Type B pancreatic cell (in vitro differentiated cells): ENCODE measurements around the gene FBXO36. TPM values are rescaled to one million over a fixed set of nuclear protein-coding genes. Genes with fewer than 3 reads are reported as not detected.
"Not testable (repeated sequence)": the region's sequence is repeated elsewhere in the genome, so short reads cannot be mapped to it uniquely, and the experiment has no call there.

ENCODE experiments used
- DNase-seq: peaks from one replicate; pipeline ENCODE4 v3.0.0; 2021; ENCODE audit warnings: mixed read lengths; ENCODE audit not compliant: unreplicated experiment; ENCODE audit errors: extremely low spot score
- H3K27ac Mint-ChIP-seq: 2 replicates; pipeline ENCODE4 v1.8.0; 2021; ENCODE audit warnings: mild to moderate bottlenecking, mixed read lengths
- H3K27me3 Mint-ChIP-seq: 2 replicates; pipeline ENCODE4 v1.8.0; 2021; ENCODE audit warnings: mixed read lengths
- H3K36me3 Mint-ChIP-seq: 2 replicates; pipeline ENCODE4 v1.8.0; 2021; ENCODE audit warnings: mixed read lengths
- H3K4me1 Mint-ChIP-seq: one replicate; pipeline ENCODE4 v1.8.0; 2021; ENCODE audit warnings: mixed read lengths; ENCODE audit not compliant: unreplicated experiment
- H3K4me3 Mint-ChIP-seq: 2 replicates; pipeline ENCODE4 v1.8.0; 2021; ENCODE audit warnings: mild to moderate bottlenecking, mixed read lengths
- H3K9me3 Mint-ChIP-seq: 2 replicates; pipeline ENCODE4 v1.8.0; 2021; ENCODE audit warnings: mixed read lengths
- total RNA-seq: library from RNA; stranded (reverse); gene quantifications from 2 replicates; pipeline ENCODE4 v1.2.1, GENCODE V29; 2021; ENCODE audit warnings: low replicate concordance
- TF ChIP-seq, protein P1 (sequence below): fragments of 200-600 bp; sonication (generic); conservative IDR thresholded peaks from 2 replicates; pipeline ENCODE4 v1.5.0; 2021; ENCODE audit warnings: antibody characterized with exemption, mild to moderate bottlenecking

FBXO36 gene
- total RNA-seq, 1 donor from 2014 or later, result 3.2 TPM

GRCh38 chr2:229889023-229889422 is 33.3 kb upstream of the FBXO36 start:
- H3K36me3 Mint-ChIP-seq, result no peaks in the 10 kb centered on the region
- no peaks in the 10 kb centered on the region for H3K27me3 Mint-ChIP-seq
- DNase-seq, result no peak
- no peak overlapping the region for H3K27ac Mint-ChIP-seq
- H3K9me3 Mint-ChIP-seq, result no peaks in the 10 kb centered on the region
- no peak overlapping the region for H3K4me3 Mint-ChIP-seq
- TF ChIP-seq, protein P1, sequence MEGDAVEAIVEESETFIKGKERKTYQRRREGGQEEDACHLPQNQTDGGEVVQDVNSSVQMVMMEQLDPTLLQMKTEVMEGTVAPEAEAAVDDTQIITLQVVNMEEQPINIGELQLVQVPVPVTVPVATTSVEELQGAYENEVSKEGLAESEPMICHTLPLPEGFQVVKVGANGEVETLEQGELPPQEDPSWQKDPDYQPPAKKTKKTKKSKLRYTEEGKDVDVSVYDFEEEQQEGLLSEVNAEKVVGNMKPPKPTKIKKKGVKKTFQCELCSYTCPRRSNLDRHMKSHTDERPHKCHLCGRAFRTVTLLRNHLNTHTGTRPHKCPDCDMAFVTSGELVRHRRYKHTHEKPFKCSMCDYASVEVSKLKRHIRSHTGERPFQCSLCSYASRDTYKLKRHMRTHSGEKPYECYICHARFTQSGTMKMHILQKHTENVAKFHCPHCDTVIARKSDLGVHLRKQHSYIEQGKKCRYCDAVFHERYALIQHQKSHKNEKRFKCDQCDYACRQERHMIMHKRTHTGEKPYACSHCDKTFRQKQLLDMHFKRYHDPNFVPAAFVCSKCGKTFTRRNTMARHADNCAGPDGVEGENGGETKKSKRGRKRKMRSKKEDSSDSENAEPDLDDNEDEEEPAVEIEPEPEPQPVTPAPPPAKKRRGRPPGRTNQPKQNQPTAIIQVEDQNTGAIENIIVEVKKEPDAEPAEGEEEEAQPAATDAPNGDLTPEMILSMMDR, result no peak
- no peaks in the 10 kb centered on the region for H3K4me1 Mint-ChIP-seq

GRCh38 chr2:229896857-229897256 is 25.4 kb upstream of the FBXO36 start:
- no peaks in the 10 kb centered on the region for H3K27me3 Mint-ChIP-seq
- TF ChIP-seq, protein P1, result no peak
- peaks cover 15% of the 10 kb centered on the region for H3K4me1 Mint-ChIP-seq
- H3K9me3 Mint-ChIP-seq, result no peaks in the 10 kb centered on the region
- no peak overlapping the region for H3K4me3 Mint-ChIP-seq
- no peak for DNase-seq
- peaks cover 18% of the 10 kb centered on the region for H3K36me3 Mint-ChIP-seq
- H3K27ac Mint-ChIP-seq, result no peak overlapping the region

DNA sequence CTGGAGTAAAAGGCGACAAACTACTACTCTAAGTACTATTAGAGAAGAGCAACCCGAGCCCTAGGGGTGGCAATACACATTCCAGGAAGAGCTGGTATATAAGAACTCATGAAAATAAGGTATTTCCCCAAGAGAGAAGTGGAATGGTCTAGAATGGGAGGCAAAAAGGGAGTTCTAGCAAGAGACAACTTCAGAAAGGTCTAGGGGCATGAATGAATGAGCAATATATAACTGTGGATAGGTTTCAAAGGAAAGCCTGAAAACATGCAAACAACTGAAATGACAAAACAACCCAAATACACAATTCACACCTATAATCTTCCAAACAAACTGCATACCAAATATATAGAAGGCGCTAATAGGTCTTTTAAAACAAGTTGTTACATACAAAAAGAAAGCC is 22.7 kb upstream of the FBXO36 start:
- Mint-ChIP-seq H3K9me3 (no peaks in the 10 kb centered on the region), H3K27me3 (no peaks in the 10 kb centered on the region), H3K27ac (no peak overlapping the region), H3K36me3 (peaks cover 24% of the 10 kb centered on the region), H3K4me1 (peaks cover 20% of the 10 kb centered on the region), H3K4me3 (no peak overlapping the region)
- TF ChIP-seq, protein P1, result no peak
- no peak for DNase-seq

DNA sequence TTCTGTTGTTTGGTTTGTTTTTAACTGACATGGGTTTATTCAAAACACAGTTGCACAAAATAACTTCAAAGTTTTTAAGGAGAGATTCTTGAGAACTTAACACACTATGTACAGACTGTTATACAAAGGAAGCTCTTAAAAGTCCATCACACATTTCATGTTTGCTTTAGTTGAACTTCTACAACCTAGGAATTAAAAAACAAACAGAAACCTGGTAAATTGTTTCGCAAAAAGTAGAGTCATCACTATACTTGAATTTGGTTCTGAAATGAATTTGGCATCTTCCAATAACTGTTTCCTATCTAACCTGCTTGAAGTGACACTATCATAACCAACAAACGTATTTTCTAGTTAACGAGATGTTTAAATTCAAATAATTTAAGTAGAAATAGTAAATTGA is 22.3 kb upstream of the FBXO36 start:
- Mint-ChIP-seq H3K36me3 (peaks cover 24% of the 10 kb centered on the region), H3K27me3 (no peaks in the 10 kb centered on the region), H3K4me1 (peaks cover 20% of the 10 kb centered on the region), H3K4me3 (no peak overlapping the region), H3K27ac (no peak overlapping the region), H3K9me3 (no peaks in the 10 kb centered on the region)
- DNase-seq, result no peak
- TF ChIP-seq, protein P1, result no peak

- not testable (repeated sequence) for H3K9me3 Mint-ChIP-seq, DNase-seq, H3K4me3 Mint-ChIP-seq, H3K27ac Mint-ChIP-seq, H3K27me3 Mint-ChIP-seq
- H3K36me3 Mint-ChIP-seq, result peaks cover 27% of the 10 kb centered on the region
- peaks cover 23% of the 10 kb centered on the region for H3K4me1 Mint-ChIP-seq
These were observed 21.8 kb upstream of the FBXO36 start for GRCh38 chr2:229900514-229900913.

GRCh38 chr2:229901819-229902218 is 20.5 kb upstream of the FBXO36 start:
- TF ChIP-seq, protein P1, result no peak
- Mint-ChIP-seq H3K27ac (no peak overlapping the region), H3K36me3 (peaks cover 29% of the 10 kb centered on the region), H3K27me3 (no peaks in the 10 kb centered on the region), H3K9me3 (no peaks in the 10 kb centered on the region), H3K4me3 (no peak overlapping the region), H3K4me1 (peaks cover 25% of the 10 kb centered on the region)
- DNase-seq, result no peak
